A673 (cell line): ENCODE measurements around the gene TPX2. TPM values are rescaled to one million over a fixed set of nuclear protein-coding genes. Genes with fewer than 3 reads are reported as not detected.
"Not testable (repeated sequence)": the region's sequence is repeated elsewhere in the genome, so short reads cannot be mapped to it uniquely, and the experiment has no call there.

Source experiments
- BruUV-seq: library from RNA; stranded (reverse); fragments of 400-500 nt; replicated peaks from 2 replicates; lab custom pipeline; 2021; lab: Mats Ljungman, UMichigan
- CTCF ChIA-PET: fragments of 300-600 bp; sonication (Branson Sonifier 250); formaldehyde crosslinking; loops from one replicate; lab custom pipeline; 2022; ENCODE audit warnings: antibody characterized with exemption; lab: Charles Lee
- POLR2A ChIA-PET: fragments of 300-600 bp; sonication (Branson Sonifier 250); formaldehyde crosslinking; loops from one replicate; lab custom pipeline; 2022; ENCODE audit warnings: antibody characterized with exemption; ENCODE audit not compliant: low non-redundant PET; lab: Charles Lee
- DNase-seq: peaks from one replicate; pipeline ENCODE4 v3.0.0-alpha.2; 2015; ENCODE audit warnings: low spot score
- H3K27ac ChIP-seq: fragments of 200-600 bp; sonication (generic); 2 replicates; pipeline ENCODE4 v1.5.1; 2016; ENCODE audit warnings: mixed run types, low read depth, mild to moderate bottlenecking, mixed read lengths, antibody characterized with exemption, low read length; ENCODE audit not compliant: poor library complexity, severe bottlenecking
- H3K27me3 ChIP-seq: fragments of 200-600 bp; sonication (generic); replicated peaks from 2 replicates; pipeline ENCODE4 v1.6.1; 2017; ENCODE audit warnings: mixed run types, low read depth, mild to moderate bottlenecking, mixed read lengths, antibody characterized with exemption, low read length; ENCODE audit not compliant: insufficient read depth, poor library complexity
- H3K36me3 ChIP-seq: fragments of 200-600 bp; sonication (generic); 2 replicates; pipeline ENCODE4 v1.6.1; 2016; ENCODE audit warnings: mixed run types, mild to moderate bottlenecking, mixed read lengths, antibody characterized with exemption, low read length; ENCODE audit not compliant: insufficient read depth, poor library complexity, severe bottlenecking
- H3K4me1 ChIP-seq: fragments of 200-600 bp; sonication (generic); 2 replicates; pipeline ENCODE4 v1.6.1; 2017; ENCODE audit warnings: mixed run types, mild to moderate bottlenecking, mixed read lengths, antibody characterized with exemption, low read length; ENCODE audit not compliant: insufficient read depth, poor library complexity, severe bottlenecking
- H3K4me3 ChIP-seq: fragments of 200-600 bp; sonication (generic); 2 replicates; pipeline ENCODE4 v1.5.1; 2016; ENCODE audit warnings: low read depth, mixed run types, mild to moderate bottlenecking, mixed read lengths, low read length; ENCODE audit not compliant: poor library complexity, severe bottlenecking
- H3K9me3 ChIP-seq: fragments of 200-600 bp; sonication (generic); 2 replicates; pipeline ENCODE4 v1.6.1; 2016; ENCODE audit warnings: mixed run types, low read depth, mild to moderate bottlenecking, mixed read lengths, antibody characterized with exemption, low read length; ENCODE audit not compliant: poor library complexity, severe bottlenecking
- CTCF ChIP-seq: fragments of 300-800, 200-600 bp; sonication (generic); conservative IDR thresholded peaks from 2 replicates; pipeline ENCODE4 v1.5.1; 2017; ENCODE audit warnings: low read depth, mild to moderate bottlenecking, antibody characterized with exemption, low read length, moderate library complexity, mixed read lengths
- EZH2 ChIP-seq: fragments of 200-600 bp; sonication (generic); IDR thresholded peaks from 2 replicates; pipeline ENCODE4 v1.6.1; 2017; ENCODE audit warnings: borderline replicate concordance, low read depth, mild to moderate bottlenecking, mixed read lengths, antibody characterized with exemption, low read length; ENCODE audit not compliant: poor library complexity, severe bottlenecking
- intact Hi-C: fragments of 100-400 bp; cut with micrococcal nuclease; formaldehyde crosslinking; loops from one replicate; pipeline ENCODE4 v1.10.0; 2022; ENCODE audit not compliant: unreplicated experiment
- total RNA-seq: library from RNA; stranded (reverse); gene quantifications from 2 replicates; pipeline ENCODE4 v1.2.3, GENCODE V29; 2021

The TPX2 gene
- total RNA-seq, 1 experiment from 2014 or later: 187 TPM

- ChIA-PET CTCF (interaction anchor here (0.9 kb wide), 1 partner anchor 106 kb away, joined by 3 read pairs; no protein-coding TSS in a partner anchor), POLR2A (no interaction called here)
- BruUV-seq: no TSS peak
- no peak for TF ChIP-seq CTCF
- TF ChIP-seq EZH2: no peak
- H3K27me3 ChIP-seq: no peaks in the 10 kb centered on the region
- no peaks in the 10 kb centered on the region for H3K4me1 ChIP-seq
- peak; percentile 33 for DNase-seq
- peak overlapping the region; percentile 76 for H3K27ac ChIP-seq
- no peaks in the 10 kb centered on the region for H3K9me3 ChIP-seq
- peaks cover 29% of the 10 kb centered on the region for H3K36me3 ChIP-seq
- intact Hi-C loops: no loop called here
- peak overlapping the region; percentile 62 for H3K4me3 ChIP-seq
These were observed 1.1 kb downstream of the TPX2 start for GRCh38 chr20:31740208-31740607.

GRCh38 chr20:31740656-31741323 lies 1.7 kb downstream of the TPX2 start:
- POLR2A ChIA-PET: no interaction called here
- CTCF ChIA-PET: interaction anchor here (0.7 to 0.9 kb wide), 2 partner anchors 17 to 107 kb away, joined by 3 read pairs; no protein-coding TSS in a partner anchor
- no peak for TF ChIP-seq EZH2
- no peak for TF ChIP-seq CTCF
- Histone ChIP-seq H3K4me3 (peak overlapping the region; percentile 62), H3K36me3 (peaks cover 35% of the 10 kb centered on the region), H3K27me3 (no peaks in the 10 kb centered on the region), H3K9me3 (no peaks in the 10 kb centered on the region), H3K4me1 (no peaks in the 10 kb centered on the region), H3K27ac (peak overlapping the region; percentile 76)
- BruUV-seq: no TSS peak
- intact Hi-C loops: no loop called here
- no peak for DNase-seq

- H3K9me3 ChIP-seq: no peaks in the 10 kb centered on the region
- ChIA-PET POLR2A (no interaction called here), CTCF (no interaction called here)
- peaks cover 63% of the 10 kb centered on the region for H3K36me3 ChIP-seq
- no peak overlapping the region for H3K4me3 ChIP-seq
- H3K27me3 ChIP-seq: no peaks in the 10 kb centered on the region
- DNase-seq: no peak
- TF ChIP-seq EZH2 (no peak), CTCF (no peak)
- H3K4me1 ChIP-seq: no peaks in the 10 kb centered on the region
- H3K27ac ChIP-seq: no peak overlapping the region
- intact Hi-C loops: no loop called here
- no TSS peak for BruUV-seq
These were observed 7.2 kb downstream of the TPX2 start for GRCh38 chr20:31746068-31746878.

GRCh38 chr20:31747028-31747427 lies 7.9 kb downstream of the TPX2 start:
- H3K4me1 ChIP-seq, BruUV-seq, H3K9me3 ChIP-seq, H3K27ac ChIP-seq, CTCF ChIA-PET, H3K27me3 ChIP-seq, POLR2A ChIA-PET, H3K4me3 ChIP-seq, DNase-seq, intact Hi-C loops: not testable (repeated sequence)
- peaks cover 65% of the 10 kb centered on the region for H3K36me3 ChIP-seq
